ENCODE results near the gene NLRP6.

The NLRP6 gene

DNA sequence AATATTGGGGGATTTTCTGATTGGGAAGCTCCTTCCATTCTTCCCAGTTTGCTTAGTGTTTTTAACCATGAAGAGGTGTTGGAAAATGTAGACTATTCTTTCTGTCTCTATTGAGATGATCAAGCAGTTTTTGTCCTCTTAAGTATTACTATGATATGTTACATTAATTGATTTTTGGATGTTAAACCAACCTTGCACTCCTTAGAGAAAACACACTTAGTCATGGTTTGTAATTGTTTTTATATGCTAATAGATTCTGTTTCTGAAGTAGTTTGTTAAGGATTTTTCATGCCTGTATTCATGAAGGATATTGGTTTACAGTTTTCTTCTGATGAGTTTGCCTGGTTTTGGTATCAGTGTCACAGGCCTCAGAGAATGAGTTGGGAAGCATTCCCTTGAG lies 2.0 kb upstream of the NLRP6 start:
- TF ChIP-seq, protein P1, sequence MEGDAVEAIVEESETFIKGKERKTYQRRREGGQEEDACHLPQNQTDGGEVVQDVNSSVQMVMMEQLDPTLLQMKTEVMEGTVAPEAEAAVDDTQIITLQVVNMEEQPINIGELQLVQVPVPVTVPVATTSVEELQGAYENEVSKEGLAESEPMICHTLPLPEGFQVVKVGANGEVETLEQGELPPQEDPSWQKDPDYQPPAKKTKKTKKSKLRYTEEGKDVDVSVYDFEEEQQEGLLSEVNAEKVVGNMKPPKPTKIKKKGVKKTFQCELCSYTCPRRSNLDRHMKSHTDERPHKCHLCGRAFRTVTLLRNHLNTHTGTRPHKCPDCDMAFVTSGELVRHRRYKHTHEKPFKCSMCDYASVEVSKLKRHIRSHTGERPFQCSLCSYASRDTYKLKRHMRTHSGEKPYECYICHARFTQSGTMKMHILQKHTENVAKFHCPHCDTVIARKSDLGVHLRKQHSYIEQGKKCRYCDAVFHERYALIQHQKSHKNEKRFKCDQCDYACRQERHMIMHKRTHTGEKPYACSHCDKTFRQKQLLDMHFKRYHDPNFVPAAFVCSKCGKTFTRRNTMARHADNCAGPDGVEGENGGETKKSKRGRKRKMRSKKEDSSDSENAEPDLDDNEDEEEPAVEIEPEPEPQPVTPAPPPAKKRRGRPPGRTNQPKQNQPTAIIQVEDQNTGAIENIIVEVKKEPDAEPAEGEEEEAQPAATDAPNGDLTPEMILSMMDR (conservative IDR thresholded peaks at IDR 0.05; ENCODE audit: low read depth, low read length): no peak
- DNase-seq (ENCODE audit: low read depth): no peak
- no peak overlapping the region for H3K4me3 ChIP-seq (ENCODE audit: low read length)

DNA sequence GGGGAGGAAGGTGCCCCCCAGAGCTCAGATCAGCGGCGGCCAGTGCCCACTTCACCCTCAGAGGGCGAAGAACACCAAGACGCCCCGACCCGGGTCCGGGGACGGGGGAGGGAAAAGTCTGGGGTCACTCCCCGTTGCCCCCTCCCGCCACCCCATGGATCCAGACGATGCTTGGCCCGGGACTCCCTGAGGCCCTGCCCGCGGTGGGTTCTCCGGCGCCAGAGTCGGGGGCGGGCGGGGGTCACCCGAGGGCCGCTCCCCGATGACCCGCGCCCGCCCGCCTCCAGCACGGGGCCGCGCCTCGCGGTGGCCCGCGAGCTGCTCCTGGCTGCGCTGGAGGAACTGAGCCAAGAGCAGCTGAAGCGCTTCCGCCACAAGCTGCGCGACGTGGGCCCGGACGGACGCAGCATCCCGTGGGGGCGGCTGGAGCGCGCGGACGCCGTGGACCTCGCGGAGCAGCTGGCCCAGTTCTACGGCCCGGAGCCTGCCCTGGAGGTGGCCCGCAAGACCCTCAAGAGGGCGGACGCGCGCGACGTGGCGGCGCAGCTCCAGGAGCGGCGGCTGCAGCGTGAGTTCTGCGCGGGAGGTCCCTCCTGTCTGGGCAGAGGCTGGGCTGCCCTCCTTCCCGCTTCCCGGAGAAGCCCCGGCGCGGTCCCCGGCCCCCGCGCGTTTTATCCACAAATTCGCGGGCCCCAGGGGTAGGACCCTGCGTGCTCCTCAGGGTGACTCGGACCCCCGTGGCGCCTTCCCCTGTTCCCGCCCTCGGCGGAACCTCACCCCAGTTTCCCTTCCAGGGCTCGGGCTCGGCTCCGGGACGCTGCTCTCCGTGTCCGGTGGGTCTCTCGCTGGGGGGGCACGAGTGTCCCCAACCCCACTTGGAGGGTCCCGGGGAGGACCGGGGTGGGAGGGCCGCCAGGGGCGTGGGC lies 1.1 kb downstream of the NLRP6 start:
- H3K4me3 ChIP-seq (ENCODE audit: low read length): no peak overlapping the region
- DNase-seq (ENCODE audit: low read depth): no peak

DNA sequence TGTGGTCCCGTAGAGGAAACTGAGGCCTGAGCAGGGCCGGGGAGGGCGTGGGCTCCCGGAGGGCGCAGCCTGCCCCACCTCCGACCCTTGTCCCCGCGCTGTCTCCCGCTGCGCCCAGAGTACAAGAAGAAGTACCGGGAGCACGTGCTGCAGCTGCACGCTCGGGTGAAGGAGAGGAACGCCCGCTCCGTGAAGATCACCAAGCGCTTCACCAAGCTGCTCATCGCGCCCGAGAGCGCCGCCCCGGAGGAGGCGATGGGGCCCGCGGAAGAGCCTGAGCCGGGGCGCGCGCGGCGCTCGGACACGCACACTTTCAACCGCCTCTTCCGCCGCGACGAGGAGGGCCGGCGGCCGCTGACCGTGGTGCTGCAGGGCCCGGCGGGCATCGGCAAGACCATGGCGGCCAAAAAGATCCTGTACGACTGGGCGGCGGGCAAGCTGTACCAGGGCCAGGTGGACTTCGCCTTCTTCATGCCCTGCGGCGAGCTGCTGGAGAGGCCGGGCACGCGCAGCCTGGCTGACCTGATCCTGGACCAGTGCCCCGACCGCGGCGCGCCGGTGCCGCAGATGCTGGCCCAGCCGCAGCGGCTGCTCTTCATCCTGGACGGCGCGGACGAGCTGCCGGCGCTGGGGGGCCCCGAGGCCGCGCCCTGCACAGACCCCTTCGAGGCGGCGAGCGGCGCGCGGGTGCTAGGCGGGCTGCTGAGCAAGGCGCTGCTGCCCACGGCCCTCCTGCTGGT lies 1.9 kb downstream of the NLRP6 start:
- no peak for DNase-seq (ENCODE audit: low read depth)
- TF ChIP-seq, protein P1 (conservative IDR thresholded peaks at IDR 0.05; ENCODE audit: low read depth, low read length): no peak
- no peak overlapping the region for H3K4me3 ChIP-seq (ENCODE audit: low read length)

More for the DNA sequence above, 1.1 kb downstream of the NLRP6 start:
- TF ChIP-seq, protein P1 (conservative IDR thresholded peaks at IDR 0.05; ENCODE audit: low read depth, low read length): no peak

DNA sequence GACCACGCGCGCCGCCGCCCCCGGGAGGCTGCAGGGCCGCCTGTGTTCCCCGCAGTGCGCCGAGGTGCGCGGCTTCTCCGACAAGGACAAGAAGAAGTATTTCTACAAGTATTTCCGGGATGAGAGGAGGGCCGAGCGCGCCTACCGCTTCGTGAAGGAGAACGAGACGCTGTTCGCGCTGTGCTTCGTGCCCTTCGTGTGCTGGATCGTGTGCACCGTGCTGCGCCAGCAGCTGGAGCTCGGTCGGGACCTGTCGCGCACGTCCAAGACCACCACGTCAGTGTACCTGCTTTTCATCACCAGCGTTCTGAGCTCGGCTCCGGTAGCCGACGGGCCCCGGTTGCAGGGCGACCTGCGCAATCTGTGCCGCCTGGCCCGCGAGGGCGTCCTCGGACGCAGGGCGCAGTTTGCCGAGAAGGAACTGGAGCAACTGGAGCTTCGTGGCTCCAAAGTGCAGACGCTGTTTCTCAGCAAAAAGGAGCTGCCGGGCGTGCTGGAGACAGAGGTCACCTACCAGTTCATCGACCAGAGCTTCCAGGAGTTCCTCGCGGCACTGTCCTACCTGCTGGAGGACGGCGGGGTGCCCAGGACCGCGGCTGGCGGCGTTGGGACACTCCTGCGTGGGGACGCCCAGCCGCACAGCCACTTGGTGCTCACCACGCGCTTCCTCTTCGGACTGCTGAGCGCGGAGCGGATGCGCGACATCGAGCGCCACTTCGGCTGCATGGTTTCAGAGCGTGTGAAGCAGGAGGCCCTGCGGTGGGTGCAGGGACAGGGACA lies 2.7 kb downstream of the NLRP6 start:
- H3K4me3 ChIP-seq (ENCODE audit: low read length): no peak overlapping the region
- TF ChIP-seq, protein P1 (conservative IDR thresholded peaks at IDR 0.05; ENCODE audit: low read depth, low read length): no peak
- no peak for DNase-seq (ENCODE audit: low read depth)

DNA sequence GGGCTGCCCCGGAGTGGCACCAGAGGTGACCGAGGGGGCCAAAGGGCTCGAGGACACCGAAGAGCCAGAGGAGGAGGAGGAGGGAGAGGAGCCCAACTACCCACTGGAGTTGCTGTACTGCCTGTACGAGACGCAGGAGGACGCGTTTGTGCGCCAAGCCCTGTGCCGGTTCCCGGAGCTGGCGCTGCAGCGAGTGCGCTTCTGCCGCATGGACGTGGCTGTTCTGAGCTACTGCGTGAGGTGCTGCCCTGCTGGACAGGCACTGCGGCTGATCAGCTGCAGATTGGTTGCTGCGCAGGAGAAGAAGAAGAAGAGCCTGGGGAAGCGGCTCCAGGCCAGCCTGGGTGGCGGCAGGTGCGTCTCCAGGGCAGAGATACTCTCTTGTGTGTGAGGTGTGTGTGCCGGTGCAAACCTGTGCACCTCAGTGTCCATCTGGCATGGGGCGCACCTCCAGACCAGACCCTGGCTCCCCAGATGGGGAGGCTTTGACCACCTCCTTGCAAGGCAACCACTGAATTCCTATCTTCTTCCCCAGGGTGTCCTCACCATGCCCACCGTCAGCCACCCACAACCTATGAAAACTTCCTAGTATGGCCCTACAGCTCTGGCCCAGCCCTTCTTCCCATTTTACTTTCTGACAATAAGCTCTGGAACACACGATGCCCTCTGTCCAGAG lies 3.4 kb downstream of the NLRP6 start:
- H3K4me3 ChIP-seq (ENCODE audit: low read length): no peak overlapping the region
- no peak for DNase-seq (ENCODE audit: low read depth)
- TF ChIP-seq, protein P1 (conservative IDR thresholded peaks at IDR 0.05; ENCODE audit: low read depth, low read length): no peak

DNA sequence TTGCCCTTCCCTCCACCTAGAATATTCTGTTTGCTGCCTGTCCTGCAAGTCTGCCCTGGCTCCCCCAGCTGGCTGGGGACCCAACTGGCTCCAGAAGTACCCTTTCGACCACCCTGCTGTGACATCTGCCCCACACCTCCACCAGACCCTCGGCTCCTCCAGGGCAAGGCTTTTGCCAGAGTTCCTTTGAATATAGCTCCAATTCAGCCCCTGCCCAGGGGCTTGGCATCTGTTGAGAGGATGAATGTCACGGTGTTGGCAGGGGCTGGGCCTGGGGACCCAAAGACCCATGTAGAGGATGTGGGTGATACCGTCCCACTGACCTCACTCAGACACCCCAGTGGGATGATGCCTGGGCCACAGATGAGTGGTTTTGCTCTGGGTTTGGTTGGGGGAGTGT lies 4.0 kb downstream of the NLRP6 start:
- no peak for DNase-seq (ENCODE audit: low read depth)
- TF ChIP-seq, protein P1 (conservative IDR thresholded peaks at IDR 0.05; ENCODE audit: low read depth, low read length): no peak
- no peak overlapping the region for H3K4me3 ChIP-seq (ENCODE audit: low read length)

All from retinal pigment epithelial cell (primary cell).